Memory B cell (primary cell): Measurements from ENCODE around the gene CAPN7.
A peak's percentile ranks its signal among the peaks of the same experiment; 100 is the strongest.
"Not testable (repeated sequence)": the region's sequence is repeated elsewhere in the genome, so short reads cannot be mapped to it uniquely, and the experiment has no call there.

ENCODE experiments used
- ATAC-seq: fragments of 150-1000 bp; cut with Tn5 transposase; 2 replicates; pipeline ENCODE4 v1.10.0; 2021; ENCODE audit warnings: low read depth, mild to moderate bottlenecking, moderate library complexity
- DNase-seq, 2 donors: peaks; one replicate each; pipeline ENCODE4 v3.0.0; 2022; ENCODE audit warnings: low spot score in 2 of 2
- H3K27ac Mint-ChIP-seq: one replicate; pipeline ENCODE4 v1.8.0; 2022; ENCODE audit warnings: mild to moderate bottlenecking, moderate library complexity, mixed read lengths
- H3K27me3 Mint-ChIP-seq: one replicate; pipeline ENCODE4 v1.8.0; 2022; ENCODE audit warnings: mixed read lengths
- H3K36me3 Mint-ChIP-seq: one replicate; pipeline ENCODE4 v1.8.0; 2022; ENCODE audit warnings: mild to moderate bottlenecking, mixed read lengths
- H3K4me1 Mint-ChIP-seq: one replicate; pipeline ENCODE4 v1.8.0; 2022; ENCODE audit warnings: mixed read lengths
- H3K4me3 Mint-ChIP-seq: one replicate; pipeline ENCODE4 v1.8.0; 2022; ENCODE audit warnings: mild to moderate bottlenecking, moderate library complexity, mixed read lengths
- H3K9me3 Mint-ChIP-seq: one replicate; pipeline ENCODE4 v1.8.0; 2022; ENCODE audit warnings: mixed read lengths

The CAPN7 gene

GRCh38 chr3:15181511-15181910 is 24.5 kb upstream of the CAPN7 start:
- Mint-ChIP-seq H3K4me3 (no peak overlapping the region), H3K4me1 (peaks cover 5% of the 10 kb centered on the region), H3K27ac (peak overlapping the region; percentile 67), H3K36me3 (no peaks in the 10 kb centered on the region), H3K9me3 (no peaks in the 10 kb centered on the region), H3K27me3 (peaks cover 6% of the 10 kb centered on the region)
- no peak for ATAC-seq
- DNase-seq = no peak

DNA sequence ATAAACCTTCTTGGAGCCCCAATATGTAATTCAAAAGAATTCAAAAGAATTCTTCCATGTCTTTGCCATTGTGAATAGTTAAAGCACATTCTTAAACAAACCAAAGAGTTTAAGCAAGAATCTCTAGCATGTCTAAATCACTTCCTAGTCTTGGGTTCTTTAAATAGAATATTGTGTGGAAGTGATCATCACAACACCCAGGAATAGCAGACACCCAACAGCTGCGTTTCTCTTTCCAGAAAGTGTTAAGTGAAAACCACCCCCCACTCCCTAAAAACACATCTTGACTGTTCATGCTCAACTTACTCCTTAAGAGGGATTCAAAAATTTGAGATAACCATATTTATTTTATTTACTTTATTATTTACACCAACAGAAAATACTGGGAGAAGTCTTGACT is 24.1 kb upstream of the CAPN7 start:
- no peak overlapping the region for H3K4me3 Mint-ChIP-seq
- H3K27ac Mint-ChIP-seq = no peak overlapping the region
- no peaks in the 10 kb centered on the region for H3K9me3 Mint-ChIP-seq
- no peak for DNase-seq
- H3K4me1 Mint-ChIP-seq = peaks cover 5% of the 10 kb centered on the region
- H3K27me3 Mint-ChIP-seq = peaks cover 8% of the 10 kb centered on the region
- H3K36me3 Mint-ChIP-seq = no peaks in the 10 kb centered on the region
- no peak for ATAC-seq

DNA sequence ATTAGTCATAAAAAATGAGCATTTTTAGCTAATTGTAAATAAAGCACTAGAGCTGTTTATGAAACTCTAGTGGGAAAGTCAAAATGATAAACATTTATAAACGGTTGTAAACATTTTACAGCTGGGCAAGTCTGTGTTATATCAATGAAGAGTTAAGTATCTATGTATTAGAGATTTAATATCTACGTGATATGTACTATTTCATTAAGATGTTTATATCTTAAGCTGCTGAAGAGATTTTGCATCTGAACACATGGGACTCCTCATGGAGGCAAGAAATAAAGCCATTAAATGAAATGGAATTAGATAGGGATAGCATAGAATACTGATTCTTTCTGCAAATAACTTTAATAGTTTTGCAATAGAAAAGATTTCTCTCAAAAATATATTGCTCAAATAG is 23.0 kb upstream of the CAPN7 start:
- Mint-ChIP-seq H3K4me1 (peaks cover 5% of the 10 kb centered on the region), H3K27me3 (peaks cover 8% of the 10 kb centered on the region), H3K9me3 (no peaks in the 10 kb centered on the region), H3K4me3 (no peak overlapping the region), H3K27ac (no peak overlapping the region), H3K36me3 (no peaks in the 10 kb centered on the region)
- DNase-seq = no peak
- ATAC-seq = no peak

DNA sequence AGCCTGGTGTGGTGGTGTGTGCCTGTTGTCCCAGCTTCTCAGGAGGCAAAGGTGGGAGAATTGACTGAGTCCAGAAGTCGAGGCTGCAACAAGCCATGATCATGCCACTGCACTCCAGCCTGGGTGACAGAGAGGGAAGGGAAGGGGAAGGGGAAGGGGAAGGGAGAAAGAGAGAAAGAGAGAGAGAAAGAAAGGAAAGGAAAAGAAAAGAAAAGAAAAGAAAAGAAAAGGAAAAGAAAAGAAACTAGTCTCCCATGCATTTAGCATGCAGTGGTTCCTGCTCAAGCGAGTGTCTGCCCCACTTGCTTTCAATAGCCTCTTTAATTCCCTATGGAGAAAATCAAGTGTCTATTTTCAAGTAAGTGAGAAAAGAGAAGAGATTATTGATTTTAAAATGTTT is 20.6 kb upstream of the CAPN7 start:
- no peak for ATAC-seq
- DNase-seq = no peak

GRCh38 chr3:15186101-15186476 is 20.0 kb upstream of the CAPN7 start:
- Mint-ChIP-seq H3K27me3 (peaks cover 8% of the 10 kb centered on the region), H3K4me1 (no peaks in the 10 kb centered on the region), H3K36me3 (no peaks in the 10 kb centered on the region), H3K27ac (no peak overlapping the region), H3K4me3 (no peak overlapping the region), H3K9me3 (no peaks in the 10 kb centered on the region)
- no peak for DNase-seq
- ATAC-seq = no peak

More for the DNA sequence above, 20.6 kb upstream of the CAPN7 start:
- H3K4me3 Mint-ChIP-seq = no peak overlapping the region
- H3K36me3 Mint-ChIP-seq = no peaks in the 10 kb centered on the region
- H3K27me3 Mint-ChIP-seq = peaks cover 8% of the 10 kb centered on the region
- no peaks in the 10 kb centered on the region for H3K9me3 Mint-ChIP-seq
- H3K27ac Mint-ChIP-seq = no peak overlapping the region
- H3K4me1 Mint-ChIP-seq = no peaks in the 10 kb centered on the region

DNA sequence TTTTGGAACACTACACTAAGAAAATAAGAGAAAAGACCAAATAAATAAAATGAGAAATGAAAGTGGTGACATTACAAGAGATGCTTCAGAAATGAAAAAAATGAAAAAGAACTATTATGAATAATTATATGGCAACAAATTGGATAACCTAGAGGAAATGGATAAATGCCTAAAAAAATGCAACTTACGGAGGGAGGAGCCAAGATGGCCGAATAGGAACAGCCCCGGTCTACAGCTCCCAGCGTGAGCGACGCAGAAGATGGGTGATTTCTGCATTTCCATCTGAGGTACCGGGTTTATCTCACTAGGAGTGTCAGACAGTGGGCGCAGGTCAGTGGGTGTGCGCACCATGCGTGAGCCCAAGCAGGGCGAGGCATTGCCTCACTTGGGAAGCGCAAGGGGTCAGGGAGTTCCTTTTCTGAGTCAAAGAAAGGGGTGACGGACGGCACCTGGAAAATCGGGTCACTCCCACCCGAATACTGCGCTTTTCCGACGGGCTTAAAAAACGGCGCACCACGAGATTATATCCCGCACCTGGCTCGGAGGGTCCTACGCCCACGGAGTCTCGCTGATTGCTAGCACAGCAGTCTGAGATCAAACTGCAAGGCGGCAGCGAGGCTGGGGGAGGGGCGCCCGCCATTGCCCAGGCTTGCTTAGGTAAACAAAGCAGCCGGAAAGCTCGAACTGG is 19.4 kb upstream of the CAPN7 start:
- not testable (repeated sequence) for H3K27ac Mint-ChIP-seq, H3K4me3 Mint-ChIP-seq, H3K27me3 Mint-ChIP-seq, H3K36me3 Mint-ChIP-seq, DNase-seq, H3K9me3 Mint-ChIP-seq, ATAC-seq, H3K4me1 Mint-ChIP-seq

DNA sequence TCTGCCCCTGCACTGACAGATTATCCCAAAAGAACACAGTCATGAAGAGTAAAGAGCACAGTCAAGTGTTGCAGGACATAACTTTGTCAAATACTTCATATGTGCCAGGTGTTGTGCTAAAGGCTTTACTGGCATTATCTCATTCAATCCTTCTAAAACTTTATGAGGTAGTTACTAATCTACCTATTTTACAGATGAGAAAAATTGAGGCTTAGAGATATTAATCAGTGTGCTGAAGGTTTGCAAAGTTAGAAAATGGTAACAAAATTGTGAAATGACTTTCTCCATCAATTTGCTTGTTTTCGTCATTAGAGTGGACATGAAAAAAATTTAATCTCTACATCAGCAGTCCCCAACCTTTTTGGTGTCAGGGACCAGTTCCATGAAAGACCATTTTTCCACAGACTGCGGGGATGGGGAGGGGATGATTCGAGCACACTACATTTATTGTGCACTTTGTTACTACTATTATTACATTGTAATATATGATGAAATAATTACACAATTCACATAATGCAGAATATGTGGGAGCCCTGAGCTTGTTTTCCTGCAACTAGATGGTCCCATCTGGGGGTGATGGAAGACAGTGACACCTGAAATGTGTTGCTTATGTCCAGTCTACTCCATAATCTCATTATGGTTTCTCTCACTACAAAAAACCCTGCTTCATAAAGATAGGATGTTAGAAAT is 8.6 kb upstream of the CAPN7 start:
- no peak for ATAC-seq
- Mint-ChIP-seq H3K4me1 (no peaks in the 10 kb centered on the region), H3K27me3 (peaks cover 2% of the 10 kb centered on the region)

DNA sequence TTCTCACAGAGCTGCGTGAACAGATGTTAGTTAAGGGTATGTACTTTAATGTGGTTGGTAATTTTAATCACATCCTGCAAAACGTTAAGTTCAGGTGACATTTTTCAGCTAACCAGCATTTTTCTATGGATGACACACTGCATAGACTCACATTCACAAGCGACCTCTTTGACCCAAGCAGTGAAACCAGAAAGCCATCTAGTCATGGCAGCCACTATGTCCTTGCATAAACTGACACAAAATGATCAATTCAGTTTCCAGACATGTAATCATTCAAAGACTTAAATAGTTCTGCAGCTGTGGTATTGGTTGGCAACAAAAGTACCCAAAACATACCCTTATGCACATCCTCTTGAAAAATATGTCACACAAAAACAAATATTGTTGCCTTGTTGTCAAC is 7.4 kb upstream of the CAPN7 start:
- no peak for DNase-seq
- ATAC-seq = no peak
- no peaks in the 10 kb centered on the region for H3K27me3 Mint-ChIP-seq
- H3K4me3 Mint-ChIP-seq = no peak overlapping the region
- peaks cover 6% of the 10 kb centered on the region for H3K4me1 Mint-ChIP-seq
- H3K9me3 Mint-ChIP-seq = no peaks in the 10 kb centered on the region
- no peaks in the 10 kb centered on the region for H3K36me3 Mint-ChIP-seq
- no peak overlapping the region for H3K27ac Mint-ChIP-seq

More for the DNA sequence above, 8.6 kb upstream of the CAPN7 start:
- Mint-ChIP-seq H3K9me3 (no peaks in the 10 kb centered on the region), H3K27ac (no peak overlapping the region), H3K36me3 (no peaks in the 10 kb centered on the region), H3K4me3 (no peak overlapping the region)
- DNase-seq = no peak

DNA sequence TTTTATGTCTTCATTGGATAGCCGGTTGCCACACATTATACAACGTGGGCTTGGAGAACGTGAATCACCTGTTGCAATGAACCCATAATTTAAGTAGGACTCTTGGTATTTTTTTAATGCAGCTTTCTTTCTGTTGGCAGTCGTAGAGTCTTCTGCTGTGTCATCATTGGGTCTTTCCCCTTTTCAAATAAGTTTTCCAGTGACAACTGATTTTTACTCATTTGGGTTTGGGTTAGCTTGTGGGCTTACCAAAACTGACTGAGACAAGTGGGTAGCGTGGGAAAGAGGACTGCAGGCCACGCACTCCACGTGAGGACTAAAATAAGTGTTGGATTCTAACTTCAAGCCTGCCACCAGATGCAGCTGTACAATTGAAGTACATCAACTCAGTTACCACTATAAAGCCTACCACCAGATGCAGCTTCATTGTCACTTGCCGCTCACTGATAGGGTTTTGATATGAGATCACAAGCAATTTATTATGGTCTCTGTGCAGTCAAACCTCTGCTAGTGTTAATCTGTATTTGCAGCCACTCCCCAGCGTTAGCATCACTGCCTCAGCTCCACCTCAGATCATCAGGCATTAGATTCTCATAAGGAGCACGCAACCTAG is 6.4 kb upstream of the CAPN7 start:
- Mint-ChIP-seq H3K4me3 (no peak overlapping the region), H3K9me3 (no peaks in the 10 kb centered on the region), H3K27ac (no peak overlapping the region), H3K4me1 (peaks cover 6% of the 10 kb centered on the region), H3K27me3 (no peaks in the 10 kb centered on the region), H3K36me3 (no peaks in the 10 kb centered on the region)
- ATAC-seq = no peak
- DNase-seq = no peak

DNA sequence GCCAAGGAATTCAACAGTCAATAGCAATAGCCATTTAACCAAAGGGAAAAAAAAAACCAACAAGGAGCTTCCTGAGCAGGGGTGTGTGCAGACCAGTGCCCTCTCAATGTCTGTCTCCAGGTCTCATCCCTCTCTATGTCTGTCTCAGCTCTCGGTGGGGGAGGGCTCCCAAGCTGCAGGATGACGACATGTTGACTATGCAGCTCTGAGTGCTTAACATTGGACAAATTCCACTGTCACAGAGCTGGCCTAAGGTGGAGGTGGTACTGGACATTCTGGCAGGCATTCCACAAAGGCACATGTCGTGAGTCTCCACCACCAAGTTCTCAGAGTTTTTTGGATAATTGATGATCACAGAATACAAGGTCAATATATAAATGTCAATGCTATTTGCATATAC is 2.0 kb upstream of the CAPN7 start:
- Mint-ChIP-seq H3K4me1 (peaks cover 22% of the 10 kb centered on the region), H3K27ac (no peak overlapping the region), H3K4me3 (no peak overlapping the region), H3K27me3 (no peaks in the 10 kb centered on the region), H3K36me3 (no peaks in the 10 kb centered on the region), H3K9me3 (no peaks in the 10 kb centered on the region)
- ATAC-seq = no peak
- DNase-seq = no peak

DNA sequence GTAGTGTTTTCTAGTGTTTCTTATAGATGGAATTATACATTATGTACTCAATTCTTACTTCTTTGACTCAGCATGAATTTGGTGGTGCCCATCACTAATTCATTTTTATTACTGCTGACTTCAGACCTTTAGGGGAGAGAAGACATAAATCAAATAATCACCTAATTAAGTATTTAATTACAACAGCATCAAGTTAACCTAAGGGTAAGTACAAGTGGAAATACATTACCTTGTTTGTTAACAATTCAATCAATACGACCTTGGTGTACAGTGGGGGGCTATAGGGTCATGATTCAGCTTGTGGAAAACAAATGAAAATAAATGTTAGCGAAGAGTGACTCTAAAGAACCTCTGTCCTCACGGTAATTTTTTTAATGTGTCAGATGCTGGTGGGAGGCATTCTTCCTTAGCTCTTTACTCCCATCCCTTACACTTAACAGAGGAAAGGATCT is 538 bp upstream of the CAPN7 start:
- ATAC-seq (no peak), DNase-seq (no peak)
- Mint-ChIP-seq H3K27ac (peak overlapping the region; percentile 94), H3K9me3 (no peaks in the 10 kb centered on the region), H3K27me3 (no peaks in the 10 kb centered on the region), H3K4me1 (peaks cover 24% of the 10 kb centered on the region), H3K36me3 (no peaks in the 10 kb centered on the region), H3K4me3 (peak overlapping the region; percentile 93)

DNA sequence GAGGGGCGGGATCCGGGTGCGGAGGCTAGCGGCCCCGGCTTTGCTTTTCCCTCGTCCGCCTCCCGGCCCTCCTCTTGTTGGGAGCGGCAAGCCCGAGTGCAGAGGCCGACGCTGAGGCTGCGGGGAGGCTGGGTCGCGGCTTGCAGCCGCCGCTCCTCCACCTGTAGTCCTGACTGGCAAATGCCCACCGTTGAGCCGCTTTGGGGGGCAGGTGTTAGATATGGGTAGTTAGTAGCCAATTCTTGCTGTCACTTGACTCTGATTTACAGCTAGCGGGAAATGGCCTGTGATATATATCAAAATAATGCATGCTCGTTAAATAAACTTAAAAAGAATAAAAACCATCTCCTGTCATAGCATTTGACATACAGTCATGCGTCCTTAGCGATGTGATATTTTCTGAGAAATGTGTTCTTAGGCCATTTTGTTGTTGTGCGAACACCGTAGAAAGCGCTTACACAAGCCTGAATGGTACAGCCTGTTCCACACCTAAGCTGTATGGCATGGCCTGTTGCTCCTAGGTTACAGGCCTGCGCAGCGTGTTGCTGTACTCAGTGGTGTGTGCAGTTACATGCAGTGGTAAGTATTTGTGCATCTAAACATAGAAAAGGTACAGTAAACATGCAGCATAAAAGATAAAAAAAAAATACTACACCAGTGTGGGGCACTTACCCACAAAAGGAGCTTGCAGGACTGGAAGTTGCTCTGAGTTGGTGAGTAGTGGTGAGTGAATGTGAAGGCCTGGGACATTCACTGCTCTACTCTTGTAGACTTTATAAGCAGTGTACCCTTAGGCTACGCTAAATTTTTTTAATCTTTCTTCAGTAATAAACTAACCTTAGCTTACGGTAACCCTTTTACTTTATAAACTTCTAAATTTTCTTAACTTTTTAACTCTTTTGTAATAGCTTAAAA is 873 bp downstream of the CAPN7 start:
- Mint-ChIP-seq H3K36me3 (peaks cover 2% of the 10 kb centered on the region), H3K4me1 (peaks cover 27% of the 10 kb centered on the region), H3K27me3 (no peaks in the 10 kb centered on the region), H3K9me3 (no peaks in the 10 kb centered on the region), H3K27ac (peak overlapping the region; percentile 94), H3K4me3 (peak overlapping the region; percentile 93)
- DNase-seq = peak in 1 of 2 donors; percentile 13
- ATAC-seq = no peak

DNA sequence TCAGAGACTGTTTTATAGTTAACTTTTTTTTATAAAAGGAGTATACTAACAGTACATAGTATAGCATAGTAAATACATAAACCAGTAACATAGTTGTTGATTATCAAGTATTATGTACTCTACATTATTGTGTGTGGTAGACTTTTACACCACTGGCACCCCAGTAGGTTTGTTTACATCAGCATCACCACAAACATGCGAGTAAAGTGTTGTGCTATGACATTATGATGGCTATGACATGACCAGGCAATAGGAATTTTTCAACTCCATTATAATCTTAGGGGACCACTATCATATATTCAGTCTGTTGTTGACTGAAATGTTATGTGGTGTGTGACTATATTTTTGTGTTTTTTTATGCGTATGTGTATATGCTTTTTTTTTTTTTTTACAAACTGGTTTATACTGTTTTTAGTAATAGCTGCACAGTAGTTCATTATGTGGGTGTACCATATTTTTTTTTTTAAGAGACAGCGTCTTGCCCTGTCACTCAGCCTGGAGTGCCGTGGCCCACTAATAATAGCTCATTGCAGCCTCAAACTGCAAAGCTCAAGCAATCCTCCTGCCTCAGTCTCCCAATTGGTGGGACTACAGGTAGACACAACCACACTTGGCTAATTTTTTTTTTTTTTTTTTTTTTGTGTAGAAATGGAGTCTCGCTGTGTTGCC is 1.9 kb downstream of the CAPN7 start:
- DNase-seq (no peak), ATAC-seq (no peak)
- no peaks in the 10 kb centered on the region for H3K27me3 Mint-ChIP-seq
- no peak overlapping the region for H3K27ac Mint-ChIP-seq
- H3K9me3 Mint-ChIP-seq = no peaks in the 10 kb centered on the region
- H3K4me3 Mint-ChIP-seq = peak overlapping the region; percentile 44
- H3K36me3 Mint-ChIP-seq = peaks cover 6% of the 10 kb centered on the region
- peaks cover 27% of the 10 kb centered on the region for H3K4me1 Mint-ChIP-seq
